Neural crest cell (in vitro differentiated cells): ENCODE data around the gene ISM2. TPM values are rescaled to one million over a fixed set of nuclear protein-coding genes. Genes with fewer than 3 reads are reported as not detected.

Experiments used
- DNase-seq: peaks from one replicate; pipeline ENCODE4 v3.0.0; 2021; ENCODE audit warnings: low read depth, mixed read lengths, low spot score
- H3K27ac Mint-ChIP-seq: one replicate; pipeline ENCODE4 v1.8.0; 2021; ENCODE audit warnings: mild to moderate bottlenecking, mixed read lengths; ENCODE audit not compliant: unreplicated experiment
- H3K27me3 Mint-ChIP-seq: 2 replicates; pipeline ENCODE4 v1.8.0; 2021; ENCODE audit warnings: low read depth, mild to moderate bottlenecking, mixed read lengths
- H3K36me3 Mint-ChIP-seq: 2 replicates; pipeline ENCODE4 v1.8.0; 2021; ENCODE audit warnings: low read depth, mild to moderate bottlenecking, mixed read lengths
- H3K4me1 Mint-ChIP-seq: 2 replicates; pipeline ENCODE4 v1.8.0; 2021; ENCODE audit warnings: mixed read lengths
- H3K4me3 Mint-ChIP-seq: one replicate; pipeline ENCODE4 v1.8.0; 2021; ENCODE audit warnings: mild to moderate bottlenecking, mixed read lengths
- H3K9me3 Mint-ChIP-seq: 2 replicates; pipeline ENCODE4 v1.8.0; 2021; ENCODE audit warnings: mixed read lengths
- total RNA-seq: library from RNA; stranded (reverse); gene quantifications from 2 replicates; pipeline ENCODE4 v1.2.1, GENCODE V29; 2021
- TF ChIP-seq, protein P1 (sequence below): fragments of 200-600 bp; sonication (generic); conservative IDR thresholded peaks from 2 replicates; pipeline ENCODE4 v1.5.0; 2021; ENCODE audit warnings: antibody characterized with exemption, mild to moderate bottlenecking

ISM2 gene
- total RNA-seq, 1 donor from 2014 or later, result not detected

DNA sequence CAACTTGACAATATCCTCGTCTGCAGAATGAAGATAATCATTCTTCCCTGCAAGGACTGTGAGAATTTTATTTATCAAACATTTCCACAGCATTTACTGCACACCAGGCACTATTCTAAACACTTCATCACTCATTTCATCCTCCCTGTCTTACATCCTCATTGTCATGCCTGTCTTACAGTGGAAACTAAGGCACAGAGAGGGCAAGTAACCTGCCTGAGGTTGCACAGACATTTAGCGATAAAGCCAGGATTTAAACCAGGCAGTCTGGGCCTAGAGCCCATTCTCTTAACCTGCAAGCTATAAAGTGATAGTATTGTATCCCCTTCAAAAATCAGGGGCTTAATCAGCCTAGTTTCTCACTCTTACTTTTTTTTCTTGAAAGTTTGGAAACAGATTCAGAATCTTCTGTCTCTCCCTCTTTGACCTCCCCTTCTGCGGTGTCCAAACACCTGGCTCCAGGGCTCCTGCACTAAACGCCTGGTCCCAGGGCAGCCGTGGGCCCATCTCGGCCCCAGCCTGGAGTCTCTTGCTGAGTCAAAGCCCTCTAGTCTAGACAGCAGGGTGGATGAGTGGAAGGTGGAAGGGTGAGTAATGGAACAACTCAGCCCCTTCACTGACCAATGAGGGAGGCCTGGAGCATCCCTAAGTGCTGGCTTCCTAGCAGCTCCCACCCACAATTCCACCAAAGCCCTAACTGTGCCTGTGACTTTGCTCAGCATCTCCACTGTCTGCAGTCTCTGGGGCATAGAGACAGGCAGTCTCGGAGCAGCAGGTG lies 12.5 kb downstream of the ISM2 start:
- no peak for DNase-seq
- no peaks in the 10 kb centered on the region for H3K27me3 Mint-ChIP-seq
- no peaks in the 10 kb centered on the region for H3K9me3 Mint-ChIP-seq
- no peaks in the 10 kb centered on the region for H3K4me1 Mint-ChIP-seq
- H3K36me3 Mint-ChIP-seq, result no peaks in the 10 kb centered on the region
- TF ChIP-seq, protein P1, sequence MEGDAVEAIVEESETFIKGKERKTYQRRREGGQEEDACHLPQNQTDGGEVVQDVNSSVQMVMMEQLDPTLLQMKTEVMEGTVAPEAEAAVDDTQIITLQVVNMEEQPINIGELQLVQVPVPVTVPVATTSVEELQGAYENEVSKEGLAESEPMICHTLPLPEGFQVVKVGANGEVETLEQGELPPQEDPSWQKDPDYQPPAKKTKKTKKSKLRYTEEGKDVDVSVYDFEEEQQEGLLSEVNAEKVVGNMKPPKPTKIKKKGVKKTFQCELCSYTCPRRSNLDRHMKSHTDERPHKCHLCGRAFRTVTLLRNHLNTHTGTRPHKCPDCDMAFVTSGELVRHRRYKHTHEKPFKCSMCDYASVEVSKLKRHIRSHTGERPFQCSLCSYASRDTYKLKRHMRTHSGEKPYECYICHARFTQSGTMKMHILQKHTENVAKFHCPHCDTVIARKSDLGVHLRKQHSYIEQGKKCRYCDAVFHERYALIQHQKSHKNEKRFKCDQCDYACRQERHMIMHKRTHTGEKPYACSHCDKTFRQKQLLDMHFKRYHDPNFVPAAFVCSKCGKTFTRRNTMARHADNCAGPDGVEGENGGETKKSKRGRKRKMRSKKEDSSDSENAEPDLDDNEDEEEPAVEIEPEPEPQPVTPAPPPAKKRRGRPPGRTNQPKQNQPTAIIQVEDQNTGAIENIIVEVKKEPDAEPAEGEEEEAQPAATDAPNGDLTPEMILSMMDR, result no peak
- no peak overlapping the region for H3K4me3 Mint-ChIP-seq
- H3K27ac Mint-ChIP-seq, result no peak overlapping the region

DNA sequence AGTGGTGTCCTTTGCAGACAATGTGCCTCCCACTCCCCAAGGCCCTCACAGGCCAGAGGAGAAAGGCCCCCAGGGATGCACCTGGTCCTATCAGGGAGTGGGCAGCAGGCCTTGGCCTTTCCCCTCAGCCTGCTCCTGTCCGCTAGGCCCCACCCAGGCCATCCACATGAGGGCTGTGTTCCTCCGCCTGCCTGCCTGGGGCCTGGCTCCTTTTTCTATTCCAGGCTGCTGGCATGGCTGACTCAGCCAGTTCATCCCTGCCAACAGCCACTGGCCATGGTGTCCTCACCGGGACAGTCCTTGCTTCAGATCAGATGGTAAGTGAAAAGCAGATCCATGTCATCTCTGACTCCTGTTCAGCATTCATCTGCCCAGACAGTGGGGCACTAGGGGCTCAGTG lies 13.4 kb downstream of the ISM2 start:
- no peak overlapping the region for H3K4me3 Mint-ChIP-seq
- H3K9me3 Mint-ChIP-seq, result no peaks in the 10 kb centered on the region

DNA sequence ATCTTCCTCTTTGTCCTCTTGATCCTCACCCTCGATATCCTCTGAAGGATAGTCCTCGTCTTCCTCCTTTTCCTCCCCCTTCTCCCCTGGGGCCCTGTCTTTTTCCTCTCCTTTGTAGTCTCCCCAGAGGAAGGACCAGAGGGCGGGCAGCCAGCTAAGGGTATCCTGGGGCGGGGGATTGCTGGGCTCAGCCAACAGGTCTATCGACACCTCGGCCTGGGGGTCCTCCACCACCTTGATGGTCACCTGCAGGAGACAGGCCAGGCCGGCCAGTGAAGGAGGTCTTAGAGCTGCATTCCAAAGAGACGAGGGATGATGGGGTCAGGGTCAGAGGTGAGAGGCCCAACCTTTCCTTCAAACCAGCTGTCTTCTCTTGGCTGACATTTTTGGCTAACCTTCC lies 16.2 kb downstream of the ISM2 start:
- no peaks in the 10 kb centered on the region for H3K4me1 Mint-ChIP-seq
- H3K36me3 Mint-ChIP-seq, result no peaks in the 10 kb centered on the region
- no peaks in the 10 kb centered on the region for H3K27me3 Mint-ChIP-seq
- TF ChIP-seq, protein P1, result no peak
- no peak for DNase-seq
- H3K4me3 Mint-ChIP-seq, result no peak overlapping the region
- no peak overlapping the region for H3K27ac Mint-ChIP-seq
- no peaks in the 10 kb centered on the region for H3K9me3 Mint-ChIP-seq

More for the DNA sequence above, 13.4 kb downstream of the ISM2 start:
- no peaks in the 10 kb centered on the region for H3K27me3 Mint-ChIP-seq
- no peaks in the 10 kb centered on the region for H3K36me3 Mint-ChIP-seq
- TF ChIP-seq, protein P1, result no peak
- no peaks in the 10 kb centered on the region for H3K4me1 Mint-ChIP-seq
- no peak for DNase-seq
- no peak overlapping the region for H3K27ac Mint-ChIP-seq

DNA sequence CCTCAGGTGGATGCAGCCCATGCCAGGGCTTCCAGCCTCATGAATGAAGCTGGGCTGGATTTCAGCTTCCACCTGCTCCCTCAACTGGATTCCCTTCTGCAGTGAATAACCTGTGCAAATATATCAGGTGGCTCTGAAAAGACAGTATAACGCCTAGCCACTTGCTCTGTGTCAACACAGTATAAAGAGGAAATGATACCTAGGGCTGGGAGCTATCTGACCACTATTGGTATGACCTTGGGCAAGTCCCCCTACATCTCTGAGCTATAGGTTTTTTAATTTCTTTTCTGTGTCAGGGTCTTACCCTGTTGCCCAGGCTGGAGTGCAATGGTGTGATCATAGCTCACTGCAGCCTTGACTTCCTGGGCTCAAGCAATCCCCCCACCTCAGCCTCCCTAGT lies 19.8 kb downstream of the ISM2 start:
- DNase-seq, result no peak
- H3K4me3 Mint-ChIP-seq, result no peak overlapping the region
- no peaks in the 10 kb centered on the region for H3K4me1 Mint-ChIP-seq
- TF ChIP-seq, protein P1, result no peak
- no peak overlapping the region for H3K27ac Mint-ChIP-seq
- H3K27me3 Mint-ChIP-seq, result no peaks in the 10 kb centered on the region
- no peaks in the 10 kb centered on the region for H3K9me3 Mint-ChIP-seq
- H3K36me3 Mint-ChIP-seq, result no peaks in the 10 kb centered on the region

DNA sequence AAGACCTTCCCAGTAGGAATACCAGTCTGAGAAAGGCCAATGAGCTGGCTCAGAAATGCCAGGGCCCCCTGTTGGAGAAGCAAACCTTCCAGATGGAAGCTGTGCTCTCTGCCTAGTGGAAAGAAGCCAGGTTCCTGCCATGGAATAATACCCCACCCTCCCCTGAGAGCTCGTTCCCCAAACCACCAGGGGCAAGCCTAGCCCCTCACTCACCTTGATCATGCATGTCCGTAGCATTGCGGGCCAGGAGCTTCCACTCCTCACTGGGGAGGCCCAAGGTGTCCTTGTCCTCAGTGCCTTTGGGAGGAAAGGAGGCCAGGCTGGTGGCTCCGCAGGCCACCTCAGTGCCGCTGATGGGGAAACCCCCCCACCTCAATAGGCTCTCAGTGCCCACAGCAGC lies 20.6 kb downstream of the ISM2 start:
- Mint-ChIP-seq H3K27me3 (no peaks in the 10 kb centered on the region), H3K27ac (no peak overlapping the region), H3K9me3 (no peaks in the 10 kb centered on the region), H3K4me1 (no peaks in the 10 kb centered on the region), H3K36me3 (no peaks in the 10 kb centered on the region), H3K4me3 (no peak overlapping the region)
- no peak for DNase-seq
- TF ChIP-seq, protein P1, result no peak
